Astrocyte (in vitro differentiated cells and primary cell): Measurements from ENCODE around the gene TMEM63A. TPM values are rescaled to one million over a fixed set of nuclear protein-coding genes. Genes with fewer than 3 reads are reported as not detected.

Source experiments
- DNase-seq: peaks from one replicate; pipeline ENCODE4 v3.0.0-alpha.2; 2010; ENCODE audit warnings: low read depth
- FAIRE-seq: peaks from 2 replicates; lab custom pipeline; 2011; peaks lifted over from hg19 to GRCh38; lab: Jason Lieb, UNC
- H2AFZ ChIP-seq: 2 replicates; pipeline ENCODE4 v1.6.0; 2012; ENCODE audit warnings: low read depth, low read length, inconsistent platforms
- H3K27ac ChIP-seq: 2 replicates; pipeline ENCODE4 v1.5.1; 2011; ENCODE audit warnings: low read depth, low read length, inconsistent platforms
- H3K27me3 ChIP-seq: 2 replicates; pipeline ENCODE4 v1.6.0; 2011; ENCODE audit warnings: low read length, inconsistent platforms; ENCODE audit not compliant: insufficient read depth
- H3K36me3 ChIP-seq: 2 replicates; pipeline ENCODE4 v1.5.1; 2011; ENCODE audit warnings: low read length, inconsistent platforms; ENCODE audit not compliant: insufficient read depth
- H3K4me1 ChIP-seq: 2 replicates; pipeline ENCODE4 v1.5.1; 2011; ENCODE audit warnings: low read length, inconsistent platforms; ENCODE audit not compliant: insufficient read depth
- H3K4me2 ChIP-seq: 2 replicates; pipeline ENCODE4 v1.6.0; 2012; ENCODE audit warnings: low read length, inconsistent platforms
- H3K4me3 ChIP-seq: 2 replicates; pipeline ENCODE4 v1.5.1; 2011; ENCODE audit warnings: low read depth, mild to moderate bottlenecking, low read length, inconsistent platforms; ENCODE audit not compliant: insufficient read depth
- H3K79me2 ChIP-seq: 2 replicates; pipeline ENCODE4 v1.6.0; 2012; ENCODE audit warnings: mild to moderate bottlenecking, low read length, inconsistent platforms; ENCODE audit not compliant: insufficient read depth
- H3K9ac ChIP-seq: 2 replicates; pipeline ENCODE4 v1.6.0; 2012; ENCODE audit warnings: mild to moderate bottlenecking, low read length, inconsistent platforms
- H3K9me3 ChIP-seq: 2 replicates; pipeline ENCODE4 v1.5.1; 2012; ENCODE audit warnings: low read depth, mild to moderate bottlenecking, low read length, inconsistent platforms; ENCODE audit not compliant: insufficient read depth
- H4K20me1 ChIP-seq: 2 replicates; pipeline ENCODE4 v1.6.0; 2012; ENCODE audit warnings: low read length, inconsistent platforms; ENCODE audit not compliant: insufficient read depth
- H3K27ac Mint-ChIP-seq: one replicate; pipeline ENCODE4 v1.8.0; 2021; ENCODE audit warnings: mild to moderate bottlenecking, mixed read lengths; ENCODE audit not compliant: unreplicated experiment
- H3K27me3 Mint-ChIP-seq: one replicate; pipeline ENCODE4 v1.8.0; 2021; ENCODE audit warnings: low read depth, mixed read lengths; ENCODE audit not compliant: unreplicated experiment
- H3K36me3 Mint-ChIP-seq: one replicate; pipeline ENCODE4 v1.8.0; 2021; ENCODE audit warnings: low read depth, mixed read lengths; ENCODE audit not compliant: unreplicated experiment
- H3K4me1 Mint-ChIP-seq: one replicate; pipeline ENCODE4 v1.8.0; 2021; ENCODE audit warnings: low read depth, mixed read lengths; ENCODE audit not compliant: unreplicated experiment
- H3K4me3 Mint-ChIP-seq: one replicate; pipeline ENCODE4 v1.8.0; 2021; ENCODE audit warnings: mild to moderate bottlenecking, moderate library complexity, mixed read lengths; ENCODE audit not compliant: unreplicated experiment
- H3K9me3 Mint-ChIP-seq: one replicate; pipeline ENCODE4 v1.8.0; 2021; ENCODE audit warnings: mild to moderate bottlenecking, mixed read lengths; ENCODE audit not compliant: unreplicated experiment
- EZH2 ChIP-seq: IDR thresholded peaks from 2 replicates; pipeline ENCODE4 v1.6.1; 2012; ENCODE audit warnings: mild to moderate bottlenecking, low read length, inconsistent platforms; ENCODE audit not compliant: insufficient read depth
- total RNA-seq: library from RNA; stranded (reverse); gene quantifications from 2 replicates; pipeline ENCODE4 v1.2.1, GENCODE V29; 2021
- TF ChIP-seq, protein P1 (sequence below): IDR thresholded peaks from 2 replicates; pipeline ENCODE4 v1.5.1; 2011; ENCODE audit warnings: low read depth, mild to moderate bottlenecking, inconsistent platforms, low read length, moderate library complexity; ENCODE audit not compliant: insufficient read depth

The TMEM63A gene
- total RNA-seq, 1 donor from 2014 or later, result 28.7 TPM

DNA sequence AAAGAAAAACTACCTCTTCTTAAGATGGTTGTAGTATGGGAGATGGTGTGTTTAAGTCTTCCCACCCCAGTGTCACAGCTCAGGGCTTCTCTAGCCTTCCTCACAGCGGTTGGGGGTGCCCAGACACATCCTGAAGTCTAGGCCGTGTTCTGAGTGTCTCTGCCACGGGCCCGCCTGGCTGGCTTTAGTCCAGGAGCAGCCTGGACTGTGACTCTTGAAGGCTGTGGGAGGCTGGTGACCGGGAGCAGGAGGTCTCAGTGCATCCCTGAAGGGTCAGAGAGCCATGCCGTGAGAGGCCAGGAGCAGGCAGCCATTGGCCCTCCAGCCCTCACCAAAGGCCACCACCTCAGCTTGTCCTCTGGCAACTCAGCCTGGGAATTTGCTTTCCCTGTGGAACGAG is 67.8 kb downstream of the TMEM63A start:
- Histone ChIP-seq H3K4me3 (no peak overlapping the region), H3K4me1 (peaks cover 27% of the 10 kb centered on the region), H3K79me2 (peaks cover 18% of the 10 kb centered on the region), H3K9me3 (no peaks in the 10 kb centered on the region), H3K36me3 (no peaks in the 10 kb centered on the region), H3K27me3 (no peaks in the 10 kb centered on the region), H3K4me2 (no peak overlapping the region), H3K27ac (no peak overlapping the region), H2AFZ (no peak overlapping the region), H4K20me1 (peaks cover 19% of the 10 kb centered on the region), H3K9ac (no peak overlapping the region)
- no peak for DNase-seq
- Mint-ChIP-seq H3K4me1 (peaks cover 39% of the 10 kb centered on the region), H3K36me3 (peaks cover 4% of the 10 kb centered on the region), H3K4me3 (no peak overlapping the region), H3K27ac (no peak overlapping the region), H3K9me3 (peaks cover 2% of the 10 kb centered on the region), H3K27me3 (no peaks in the 10 kb centered on the region)
- no peak for FAIRE-seq
- TF ChIP-seq, protein P1, sequence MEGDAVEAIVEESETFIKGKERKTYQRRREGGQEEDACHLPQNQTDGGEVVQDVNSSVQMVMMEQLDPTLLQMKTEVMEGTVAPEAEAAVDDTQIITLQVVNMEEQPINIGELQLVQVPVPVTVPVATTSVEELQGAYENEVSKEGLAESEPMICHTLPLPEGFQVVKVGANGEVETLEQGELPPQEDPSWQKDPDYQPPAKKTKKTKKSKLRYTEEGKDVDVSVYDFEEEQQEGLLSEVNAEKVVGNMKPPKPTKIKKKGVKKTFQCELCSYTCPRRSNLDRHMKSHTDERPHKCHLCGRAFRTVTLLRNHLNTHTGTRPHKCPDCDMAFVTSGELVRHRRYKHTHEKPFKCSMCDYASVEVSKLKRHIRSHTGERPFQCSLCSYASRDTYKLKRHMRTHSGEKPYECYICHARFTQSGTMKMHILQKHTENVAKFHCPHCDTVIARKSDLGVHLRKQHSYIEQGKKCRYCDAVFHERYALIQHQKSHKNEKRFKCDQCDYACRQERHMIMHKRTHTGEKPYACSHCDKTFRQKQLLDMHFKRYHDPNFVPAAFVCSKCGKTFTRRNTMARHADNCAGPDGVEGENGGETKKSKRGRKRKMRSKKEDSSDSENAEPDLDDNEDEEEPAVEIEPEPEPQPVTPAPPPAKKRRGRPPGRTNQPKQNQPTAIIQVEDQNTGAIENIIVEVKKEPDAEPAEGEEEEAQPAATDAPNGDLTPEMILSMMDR, result no peak
- TF ChIP-seq EZH2, result no peak

DNA sequence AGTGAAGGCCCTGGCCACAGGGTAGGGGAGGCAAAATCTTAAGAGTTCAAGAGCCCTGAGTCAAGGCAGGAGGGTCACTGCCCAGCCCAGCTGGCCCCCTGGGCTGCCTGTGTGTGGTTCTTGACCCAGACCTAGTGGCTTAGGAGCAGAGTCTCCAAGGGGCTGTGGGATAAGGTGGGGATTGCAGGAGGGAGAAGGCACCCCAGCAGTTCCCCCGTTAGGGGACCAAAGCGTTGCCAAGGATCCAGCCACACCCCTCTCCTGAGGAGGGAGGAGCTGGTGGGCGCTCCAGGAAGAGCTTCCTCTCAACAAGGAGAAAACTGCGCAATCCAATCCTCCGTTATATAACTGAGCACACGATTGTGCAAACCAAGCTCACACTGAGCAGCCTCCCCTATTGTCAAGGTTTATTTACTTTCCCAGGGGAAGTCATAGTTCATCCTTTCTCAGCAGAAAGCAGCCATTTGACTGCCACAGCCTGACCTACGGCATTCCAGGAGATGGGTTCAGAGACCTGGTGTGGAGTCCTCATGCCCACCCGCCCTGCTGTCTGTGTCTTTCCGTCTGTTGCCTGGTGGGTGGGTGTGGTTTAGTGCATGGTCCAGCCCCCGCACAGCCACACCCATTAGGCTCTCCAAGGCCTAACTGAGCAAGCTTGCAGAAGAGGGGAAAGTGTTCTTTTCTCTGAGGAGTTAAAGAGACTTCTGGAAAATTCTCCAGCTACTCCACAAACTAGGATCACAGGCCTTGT is 68.8 kb downstream of the TMEM63A start:
- Histone ChIP-seq H3K27ac (no peak overlapping the region), H3K79me2 (peaks cover 18% of the 10 kb centered on the region), H3K27me3 (no peaks in the 10 kb centered on the region), H3K36me3 (no peaks in the 10 kb centered on the region), H2AFZ (no peak overlapping the region), H3K9ac (no peak overlapping the region), H3K9me3 (no peaks in the 10 kb centered on the region), H3K4me3 (no peak overlapping the region), H3K4me1 (peaks cover 27% of the 10 kb centered on the region), H4K20me1 (peaks cover 19% of the 10 kb centered on the region), H3K4me2 (peak overlapping the region; percentile 40)
- FAIRE-seq (no peak), DNase-seq (no peak)
- H3K9me3 Mint-ChIP-seq, result peaks cover 2% of the 10 kb centered on the region
- H3K27me3 Mint-ChIP-seq, result no peaks in the 10 kb centered on the region
- H3K27ac Mint-ChIP-seq, result no peak overlapping the region
- peak overlapping the region; percentile 70 for H3K4me3 Mint-ChIP-seq
- no peak for TF ChIP-seq EZH2
- TF ChIP-seq, protein P1, result no peak
- peaks cover 4% of the 10 kb centered on the region for H3K36me3 Mint-ChIP-seq
- peaks cover 36% of the 10 kb centered on the region for H3K4me1 Mint-ChIP-seq
